Neural progenitor cell (in vitro differentiated cells): ENCODE data around the gene NXT1.

Experiments used
- CTCF ChIP-seq: fragments of 200-600 bp; sonication (generic); IDR thresholded peaks from 2 replicates; pipeline ENCODE4 v1.5.1; 2017; ENCODE audit warnings: antibody characterized with exemption, mild to moderate bottlenecking
- EZH2phosphoT487 ChIP-seq: fragments of 200-600 bp; sonication (generic); IDR thresholded peaks from 2 replicates; pipeline ENCODE4 v1.6.1; 2017; ENCODE audit warnings: antibody characterized with exemption

GRCh38 chr20:23362392-23363256, 12.0 kb downstream of the NXT1 start:
- TF ChIP-seq CTCF, result no peak
- TF ChIP-seq EZH2phosphoT487, result no peak
